Measurements from ENCODE around the gene KBTBD2.
"Not testable (repeated sequence)": the region's sequence is repeated elsewhere in the genome, so short reads cannot be mapped to it uniquely, and the experiment has no call there.

DNA sequence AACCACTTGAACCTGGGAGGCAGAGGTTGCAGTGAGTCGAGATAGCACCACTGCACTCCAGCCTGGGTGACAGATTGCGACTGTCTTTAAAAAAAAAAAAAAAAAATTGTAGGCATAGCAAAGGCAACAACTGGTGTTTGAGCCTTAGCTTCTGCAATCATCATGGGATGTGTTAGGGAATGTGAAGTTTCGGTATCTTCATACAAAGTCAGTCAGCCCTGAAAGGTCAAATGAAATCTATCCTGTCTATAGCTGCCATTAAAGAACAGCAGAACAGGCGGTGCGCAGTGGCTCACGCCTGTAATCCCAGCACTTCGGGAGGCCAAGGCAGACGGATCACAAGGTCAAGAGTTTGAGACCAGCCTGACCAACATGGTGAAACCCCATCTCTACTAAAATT, 13.5 kb downstream of the KBTBD2 start:
- TF ChIP-seq CTCF (conservative IDR thresholded peaks at IDR 0.05; ENCODE audit: low read length); EZH2phosphoT487 (IDR thresholded peaks at IDR 0.05; ENCODE audit: borderline replicate concordance, low read depth, low read length): not testable (repeated sequence)
